WTC11 (cell line): ENCODE results near the gene PTPRJ.

Experiments used
- NR2C2 ChIP-seq: sonication (generic); formaldehyde crosslinking; IDR thresholded peaks from 2 replicates; pipeline ENCODE4 v1.8.0; 2022; ENCODE audit warnings: mild to moderate bottlenecking, missing genetic modification reagents
- PRDM15 ChIP-seq: sonication (generic); formaldehyde crosslinking; IDR thresholded peaks from 2 replicates; pipeline ENCODE4 v1.8.0; 2022; ENCODE audit warnings: missing genetic modification reagents
- ZNF121 ChIP-seq: sonication (generic); formaldehyde crosslinking; IDR thresholded peaks from 2 replicates; pipeline ENCODE4 v1.8.0; 2023; ENCODE audit warnings: missing genetic modification reagents
- ZNF396 ChIP-seq: fragments of 250-450 bp; sonication (Bioruptor Pico); IDR thresholded peaks from 2 replicates; pipeline ENCODE4 v1.8.0; 2021; ENCODE audit warnings: mild to moderate bottlenecking, moderate library complexity, borderline replicate concordance
- ZNF416 ChIP-seq: fragments of 250-450 bp; sonication (Bioruptor Pico); IDR thresholded peaks from 2 replicates; pipeline ENCODE4 v1.9.0; 2021; ENCODE audit warnings: mild to moderate bottlenecking, inconsistent platforms
- TF ChIP-seq, protein P1 (sequence below): sonication (generic); formaldehyde crosslinking; IDR thresholded peaks from 2 replicates; pipeline ENCODE4 v1.8.1; 2023; ENCODE audit warnings: mild to moderate bottlenecking, missing genetic modification reagents
- TF ChIP-seq, protein P2 (sequence below): fragments of 200-600 bp; IDR thresholded peaks from 2 replicates; pipeline ENCODE4 v1.8.0; 2022; ENCODE audit warnings: antibody characterized with exemption
- TF ChIP-seq, protein P3 (sequence below): sonication (generic); formaldehyde crosslinking; IDR thresholded peaks from 2 replicates; pipeline ENCODE4 v1.8.1; 2022; ENCODE audit warnings: low read depth, missing genetic modification reagents, borderline replicate concordance
- TF ChIP-seq, protein P4 (sequence below): sonication (generic); formaldehyde crosslinking; IDR thresholded peaks from 2 replicates; pipeline ENCODE4 v1.8.1; 2023; ENCODE audit warnings: mild to moderate bottlenecking, moderate library complexity, missing genetic modification reagents
- TF ChIP-seq, protein P5 (sequence below): sonication (generic); formaldehyde crosslinking; IDR thresholded peaks from 2 replicates; pipeline ENCODE4 v1.8.1; 2022; ENCODE audit warnings: low read depth, mild to moderate bottlenecking, moderate library complexity, missing genetic modification reagents, borderline replicate concordance
- TF ChIP-seq, protein P6 (sequence below): sonication (generic); formaldehyde crosslinking; IDR thresholded peaks from 2 replicates; pipeline ENCODE4 v1.8.1; 2023; ENCODE audit warnings: mild to moderate bottlenecking, missing genetic modification reagents, moderate library complexity
- TF ChIP-seq, protein P7 (sequence below): sonication (generic); formaldehyde crosslinking; IDR thresholded peaks from 2 replicates; pipeline ENCODE4 v1.8.1; 2022; ENCODE audit warnings: mild to moderate bottlenecking, missing genetic modification reagents, moderate library complexity, borderline replicate concordance

GRCh38 chr11:48075637-48076036 lies 95.3 kb downstream of the PTPRJ start:
- TF ChIP-seq ZNF416 (CRISPR knock-in tag) (no peak), ZNF121 (CRISPR knock-in tag) (no peak), NR2C2 (CRISPR knock-in tag) (no peak), ZNF396 (CRISPR knock-in tag) (no peak), PRDM15 (CRISPR knock-in tag) (no peak)
- TF ChIP-seq, protein P1, sequence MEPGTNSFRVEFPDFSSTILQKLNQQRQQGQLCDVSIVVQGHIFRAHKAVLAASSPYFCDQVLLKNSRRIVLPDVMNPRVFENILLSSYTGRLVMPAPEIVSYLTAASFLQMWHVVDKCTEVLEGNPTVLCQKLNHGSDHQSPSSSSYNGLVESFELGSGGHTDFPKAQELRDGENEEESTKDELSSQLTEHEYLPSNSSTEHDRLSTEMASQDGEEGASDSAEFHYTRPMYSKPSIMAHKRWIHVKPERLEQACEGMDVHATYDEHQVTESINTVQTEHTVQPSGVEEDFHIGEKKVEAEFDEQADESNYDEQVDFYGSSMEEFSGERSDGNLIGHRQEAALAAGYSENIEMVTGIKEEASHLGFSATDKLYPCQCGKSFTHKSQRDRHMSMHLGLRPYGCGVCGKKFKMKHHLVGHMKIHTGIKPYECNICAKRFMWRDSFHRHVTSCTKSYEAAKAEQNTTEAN (CRISPR knock-in tag): no peak
- TF ChIP-seq, protein P2, sequence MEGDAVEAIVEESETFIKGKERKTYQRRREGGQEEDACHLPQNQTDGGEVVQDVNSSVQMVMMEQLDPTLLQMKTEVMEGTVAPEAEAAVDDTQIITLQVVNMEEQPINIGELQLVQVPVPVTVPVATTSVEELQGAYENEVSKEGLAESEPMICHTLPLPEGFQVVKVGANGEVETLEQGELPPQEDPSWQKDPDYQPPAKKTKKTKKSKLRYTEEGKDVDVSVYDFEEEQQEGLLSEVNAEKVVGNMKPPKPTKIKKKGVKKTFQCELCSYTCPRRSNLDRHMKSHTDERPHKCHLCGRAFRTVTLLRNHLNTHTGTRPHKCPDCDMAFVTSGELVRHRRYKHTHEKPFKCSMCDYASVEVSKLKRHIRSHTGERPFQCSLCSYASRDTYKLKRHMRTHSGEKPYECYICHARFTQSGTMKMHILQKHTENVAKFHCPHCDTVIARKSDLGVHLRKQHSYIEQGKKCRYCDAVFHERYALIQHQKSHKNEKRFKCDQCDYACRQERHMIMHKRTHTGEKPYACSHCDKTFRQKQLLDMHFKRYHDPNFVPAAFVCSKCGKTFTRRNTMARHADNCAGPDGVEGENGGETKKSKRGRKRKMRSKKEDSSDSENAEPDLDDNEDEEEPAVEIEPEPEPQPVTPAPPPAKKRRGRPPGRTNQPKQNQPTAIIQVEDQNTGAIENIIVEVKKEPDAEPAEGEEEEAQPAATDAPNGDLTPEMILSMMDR: no peak
- TF ChIP-seq, protein P3, sequence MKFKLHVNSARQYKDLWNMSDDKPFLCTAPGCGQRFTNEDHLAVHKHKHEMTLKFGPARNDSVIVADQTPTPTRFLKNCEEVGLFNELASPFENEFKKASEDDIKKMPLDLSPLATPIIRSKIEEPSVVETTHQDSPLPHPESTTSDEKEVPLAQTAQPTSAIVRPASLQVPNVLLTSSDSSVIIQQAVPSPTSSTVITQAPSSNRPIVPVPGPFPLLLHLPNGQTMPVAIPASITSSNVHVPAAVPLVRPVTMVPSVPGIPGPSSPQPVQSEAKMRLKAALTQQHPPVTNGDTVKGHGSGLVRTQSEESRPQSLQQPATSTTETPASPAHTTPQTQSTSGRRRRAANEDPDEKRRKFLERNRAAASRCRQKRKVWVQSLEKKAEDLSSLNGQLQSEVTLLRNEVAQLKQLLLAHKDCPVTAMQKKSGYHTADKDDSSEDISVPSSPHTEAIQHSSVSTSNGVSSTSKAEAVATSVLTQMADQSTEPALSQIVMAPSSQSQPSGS (CRISPR knock-in tag): no peak
- TF ChIP-seq, protein P4, sequence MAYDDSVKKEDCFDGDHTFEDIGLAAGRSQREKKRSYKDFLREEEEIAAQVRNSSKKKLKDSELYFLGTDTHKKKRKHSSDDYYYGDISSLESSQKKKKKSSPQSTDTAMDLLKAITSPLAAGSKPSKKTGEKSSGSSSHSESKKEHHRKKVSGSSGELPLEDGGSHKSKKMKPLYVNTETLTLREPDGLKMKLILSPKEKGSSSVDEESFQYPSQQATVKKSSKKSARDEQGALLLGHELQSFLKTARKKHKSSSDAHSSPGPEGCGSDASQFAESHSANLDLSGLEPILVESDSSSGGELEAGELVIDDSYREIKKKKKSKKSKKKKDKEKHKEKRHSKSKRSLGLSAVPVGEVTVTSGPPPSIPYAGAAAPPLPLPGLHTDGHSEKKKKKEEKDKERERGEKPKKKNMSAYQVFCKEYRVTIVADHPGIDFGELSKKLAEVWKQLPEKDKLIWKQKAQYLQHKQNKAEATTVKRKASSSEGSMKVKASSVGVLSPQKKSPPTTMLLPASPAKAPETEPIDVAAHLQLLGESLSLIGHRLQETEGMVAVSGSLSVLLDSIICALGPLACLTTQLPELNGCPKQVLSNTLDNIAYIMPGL: no peak
- TF ChIP-seq, protein P5, sequence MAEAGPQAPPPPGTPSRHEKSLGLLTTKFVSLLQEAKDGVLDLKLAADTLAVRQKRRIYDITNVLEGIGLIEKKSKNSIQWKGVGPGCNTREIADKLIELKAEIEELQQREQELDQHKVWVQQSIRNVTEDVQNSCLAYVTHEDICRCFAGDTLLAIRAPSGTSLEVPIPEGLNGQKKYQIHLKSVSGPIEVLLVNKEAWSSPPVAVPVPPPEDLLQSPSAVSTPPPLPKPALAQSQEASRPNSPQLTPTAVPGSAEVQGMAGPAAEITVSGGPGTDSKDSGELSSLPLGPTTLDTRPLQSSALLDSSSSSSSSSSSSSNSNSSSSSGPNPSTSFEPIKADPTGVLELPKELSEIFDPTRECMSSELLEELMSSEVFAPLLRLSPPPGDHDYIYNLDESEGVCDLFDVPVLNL (CRISPR knock-in tag): no peak
- TF ChIP-seq, protein P6, sequence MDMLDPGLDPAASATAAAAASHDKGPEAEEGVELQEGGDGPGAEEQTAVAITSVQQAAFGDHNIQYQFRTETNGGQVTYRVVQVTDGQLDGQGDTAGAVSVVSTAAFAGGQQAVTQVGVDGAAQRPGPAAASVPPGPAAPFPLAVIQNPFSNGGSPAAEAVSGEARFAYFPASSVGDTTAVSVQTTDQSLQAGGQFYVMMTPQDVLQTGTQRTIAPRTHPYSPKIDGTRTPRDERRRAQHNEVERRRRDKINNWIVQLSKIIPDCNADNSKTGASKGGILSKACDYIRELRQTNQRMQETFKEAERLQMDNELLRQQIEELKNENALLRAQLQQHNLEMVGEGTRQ (CRISPR knock-in tag): no peak
- TF ChIP-seq, protein P7, sequence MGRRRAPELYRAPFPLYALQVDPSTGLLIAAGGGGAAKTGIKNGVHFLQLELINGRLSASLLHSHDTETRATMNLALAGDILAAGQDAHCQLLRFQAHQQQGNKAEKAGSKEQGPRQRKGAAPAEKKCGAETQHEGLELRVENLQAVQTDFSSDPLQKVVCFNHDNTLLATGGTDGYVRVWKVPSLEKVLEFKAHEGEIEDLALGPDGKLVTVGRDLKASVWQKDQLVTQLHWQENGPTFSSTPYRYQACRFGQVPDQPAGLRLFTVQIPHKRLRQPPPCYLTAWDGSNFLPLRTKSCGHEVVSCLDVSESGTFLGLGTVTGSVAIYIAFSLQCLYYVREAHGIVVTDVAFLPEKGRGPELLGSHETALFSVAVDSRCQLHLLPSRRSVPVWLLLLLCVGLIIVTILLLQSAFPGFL (CRISPR knock-in tag): no peak
